GM12878 (cell line): ENCODE measurements around the gene SERPINB5. TPM values are rescaled to one million over a fixed set of nuclear protein-coding genes. Genes with fewer than 3 reads are reported as not detected.

Experiments
- ATAC-seq: fragments of 200-7000 bp; cut with Tn5 transposase; 3 replicates; pipeline ENCODE4 v1.9.1; 2020; ENCODE audit warnings: mild to moderate bottlenecking, moderate library complexity
- BruUV-seq: library from RNA; stranded (reverse); fragments of 400-500 nt; replicated peaks from 2 replicates; lab custom pipeline; 2021; lab: Mats Ljungman, UMichigan
- CTCF ChIA-PET: fragments of 300-600 bp; sonication (Branson Sonifier 250); formaldehyde crosslinking; extraction: SDS; loops from one replicate; lab custom pipeline; 2021; ENCODE audit warnings: inconsistent platforms; lab: Yijun Ruan, JAX
- POLR2A ChIA-PET: fragments of 350-600 bp; formaldehyde crosslinking; extraction: SDS; loops from one replicate; lab custom pipeline; 2021; ENCODE audit warnings: inconsistent platforms; lab: Charles Lee
- RAD21 ChIA-PET: fragments of 300-600 bp; sonication (Branson Sonifier 250); formaldehyde crosslinking; loops from one replicate; lab custom pipeline; 2023; ENCODE audit warnings: antibody characterized with exemption; ENCODE audit not compliant: unreplicated experiment; lab: Charles Lee
- SMC1A ChIA-PET: fragments of 300-600 bp; sonication (Branson Sonifier 250); formaldehyde crosslinking; loops from one replicate; lab custom pipeline; 2023; ENCODE audit not compliant: unreplicated experiment, uncharacterized antibody; lab: Charles Lee
- DNase-seq: peaks from one replicate; pipeline ENCODE4 v3.0.0-alpha.2; 2011; ENCODE audit warnings: low read depth, low spot score
- FAIRE-seq: peaks from 3 replicates; lab custom pipeline; 2011; peaks lifted over from hg19 to GRCh38; lab: Jason Lieb, UNC
- H2AFZ ChIP-seq: 2 replicates; pipeline ENCODE4 v1.6.0; 2011; ENCODE audit warnings: low read depth, low read length, control low read depth; ENCODE audit not compliant: control insufficient read depth
- H3K27ac ChIP-seq: 2 replicates; pipeline ENCODE4 v1.5.1; 2011; ENCODE audit warnings: control low read depth; ENCODE audit not compliant: control insufficient read depth, insufficient read depth
- H3K27me3 ChIP-seq, 2 experiments: replicated peaks in 1 of 2; 2 replicates each; pipeline versions ENCODE4 v1.6.0 to v1.6.1; 2011; ENCODE audit warnings: low read length in 1 of 2; ENCODE audit not compliant: control insufficient read depth in 2 of 2, insufficient read depth in 2 of 2
- H3K36me3 ChIP-seq, 2 experiments: 2 replicates each; pipeline ENCODE4 v1.5.1; 2011; ENCODE audit warnings: low read length in 1 of 2; ENCODE audit not compliant: control insufficient read depth in 2 of 2, insufficient read depth in 2 of 2
- H3K4me1 ChIP-seq: 2 replicates; pipeline ENCODE4 v1.6.1; 2011; ENCODE audit warnings: mild to moderate bottlenecking, low read length, moderate library complexity, mixed read lengths; ENCODE audit not compliant: control insufficient read depth, insufficient read depth
- H3K4me2 ChIP-seq: 2 replicates; pipeline ENCODE4 v1.6.0; 2011; ENCODE audit warnings: control low read depth; ENCODE audit not compliant: control insufficient read depth, insufficient read depth
- H3K4me3 ChIP-seq: fragments of 200-600 bp; sonication (generic); 2 replicates; pipeline ENCODE4 v1.5.1; 2016
- H3K79me2 ChIP-seq: 2 replicates; pipeline ENCODE4 v1.6.0; 2011; ENCODE audit warnings: low read length; ENCODE audit not compliant: control insufficient read depth, insufficient read depth
- H3K9ac ChIP-seq: 2 replicates; pipeline ENCODE4 v1.8.0; 2011; ENCODE audit warnings: low read length, control low read depth, mixed read lengths; ENCODE audit not compliant: control insufficient read depth, insufficient read depth
- H3K9me3 ChIP-seq: replicated peaks from 3 replicates; pipeline ENCODE4 v1.5.1; 2011; ENCODE audit warnings: mild to moderate bottlenecking, low read length; ENCODE audit not compliant: control insufficient read depth, insufficient read depth
- H4K20me1 ChIP-seq: 2 replicates; pipeline ENCODE4 v1.6.0; 2011; ENCODE audit not compliant: control insufficient read depth, insufficient read depth
- CEBPB ChIP-seq, 2 experiments: fragments of 150-350 bp in 1 of 2; IDR thresholded peaks; 2 replicates each; pipeline ENCODE4 v1.6.1; 2012 to 2014; ENCODE audit warnings: low read depth in 2 of 2, low read length in 2 of 2, borderline replicate concordance in 1 of 2, inconsistent platforms in 1 of 2
- RAD21 ChIP-seq: IDR thresholded peaks from 2 replicates; pipeline ENCODE4 v1.6.1; 2011; ENCODE audit warnings: mild to moderate bottlenecking, low read depth, low read length, moderate library complexity; ENCODE audit not compliant: insufficient read depth
- SMC3 ChIP-seq: IDR thresholded peaks from 2 replicates; pipeline ENCODE4 v1.6.1; 2011; ENCODE audit warnings: low read length, improper control_type of control experiment, borderline replicate concordance
- WGBS: methylation state at CpG from one replicate; pipeline ENCODE4 v1.1.6; 2016; ENCODE audit warnings: low lambda C conversion rate; ENCODE audit not compliant: insufficient replicate concordance, insufficient coverage; ENCODE audit errors: missing lambda C conversion rate; 5-methylcytosine and 5-hydroxymethylcytosine counted together
- in situ Hi-C: fragments of 300-500 bp; cut with MboI; formaldehyde crosslinking; loops from 9 replicates; pipeline ENCODE4 v1.14.3; 2018; ENCODE audit warnings: mixed read lengths
- intact Hi-C: fragments of 100-400 bp; cut with micrococcal nuclease; formaldehyde crosslinking; loops from one replicate; pipeline ENCODE4 v1.14.2; 2022; ENCODE audit not compliant: unreplicated experiment
- polyA plus RNA-seq, 11 experiments: library from polyadenylated mRNA; depleted of rRNA in 4 of 11; unstranded in 6 of 11; stranded (reverse) in 5 of 11; fragments of >200 nt; fragmentation: Nextera tagmentation in 4 of 11; fragmentation: Illumina TruSeq in 1 of 11; extraction: Ambion mirVana in 4 of 11; extraction: Trizol in 1 of 11; gene quantifications; 1 replicate in 1 of 11; 2 replicates in 10 of 11; pipeline versions ENCODE4 v1.2.1 to v1.2.3, GENCODE V29; 2011 to 2016; ENCODE audit warnings: inconsistent platforms in 2 of 11, missing spikeins in 2 of 11, low read depth in 1 of 11
- total RNA-seq, 4 experiments: library from RNA; depleted of rRNA in 3 of 4; stranded (reverse); fragments of >200 nt in 3 of 4; fragmentation: Illumina TruSeq in 1 of 4; extraction: Trizol in 1 of 4; gene quantifications; 2 replicates each; pipeline versions ENCODE4 v1.2.1 to v1.2.3, GENCODE V29; 2013 to 2021
- TF ChIP-seq, protein P1 (sequence below), 3 experiments: IDR thresholded peaks in 2 of 3; conservative IDR thresholded peaks in 1 of 3; 2 replicates each; pipeline ENCODE4 v1.5.1; 2011; ENCODE audit warnings: low read depth in 3 of 3, low read length in 3 of 3, mild to moderate bottlenecking in 3 of 3, control low read depth in 2 of 3, moderate library complexity in 2 of 3, inconsistent platforms in 1 of 3, mixed read lengths in 1 of 3; ENCODE audit not compliant: control insufficient read depth in 2 of 3, insufficient read depth in 1 of 3; ENCODE audit errors: extremely low read depth in 1 of 3

SERPINB5 gene
- total and polyA plus RNA-seq, 10 of the 15 experiments (the other 5 are each of a cell fraction or from before 2014, with no cell fraction given) = 0.03 to 0.04 TPM; not detected in 8

DNA sequence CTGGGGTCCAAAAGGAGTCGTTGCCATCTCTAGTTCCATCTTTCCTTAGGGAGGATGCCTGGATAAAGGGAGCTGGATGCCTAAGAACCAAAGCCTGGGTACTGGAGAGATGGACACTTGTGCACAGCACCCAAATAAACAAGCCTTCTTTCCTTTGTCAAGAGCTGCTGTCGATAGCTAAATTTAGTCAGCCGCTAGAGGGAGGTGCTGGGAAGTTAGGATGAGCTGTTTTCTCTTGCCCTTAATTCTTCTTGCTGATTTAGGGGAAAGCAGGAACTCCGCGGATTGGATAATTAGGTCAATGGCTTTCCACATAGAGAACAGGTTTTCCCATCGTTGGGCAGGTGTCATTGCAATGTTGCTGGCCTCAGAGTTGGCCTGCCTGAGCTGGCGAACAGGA, 34.5 kb downstream of the SERPINB5 start:
- H2AFZ ChIP-seq = no peak overlapping the region
- H4K20me1 ChIP-seq = no peaks in the 10 kb centered on the region
- DNase-seq = no peak
- peak; percentile 65 for FAIRE-seq
- ChIA-PET RAD21 (interaction anchor here (1.0 to 10.9 kb wide), 5 partner anchors 15 to 332 kb away, joined by 3 to 149 read pairs (median 4); no protein-coding TSS in a partner anchor), SMC1A (interaction anchor here (0.6 to 2.2 kb wide), 10 partner anchors 9 to 531 kb away, joined by 3 to 7 read pairs (median 3); no protein-coding TSS in a partner anchor), POLR2A (no interaction called here), CTCF (interaction anchor here (0.6 to 9.3 kb wide), 19 partner anchors 7 to 510 kb away, joined by 3 to 91 read pairs (median 4); no protein-coding TSS in a partner anchor)
- H3K79me2 ChIP-seq = no peaks in the 10 kb centered on the region
- BruUV-seq = no TSS peak
- H3K4me3 ChIP-seq = no peak overlapping the region
- ATAC-seq = peak; percentile 64
- TF ChIP-seq SMC3 = peak; percentile 18; the same call in 1 of the 2 replicates
- no peak for TF ChIP-seq CEBPB (IDR thresholded peaks at IDR 0.05; ENCODE audit: borderline replicate concordance in 1 of 2, low read depth in 2 of 2, low read length in 2 of 2)
- TF ChIP-seq, protein P1, sequence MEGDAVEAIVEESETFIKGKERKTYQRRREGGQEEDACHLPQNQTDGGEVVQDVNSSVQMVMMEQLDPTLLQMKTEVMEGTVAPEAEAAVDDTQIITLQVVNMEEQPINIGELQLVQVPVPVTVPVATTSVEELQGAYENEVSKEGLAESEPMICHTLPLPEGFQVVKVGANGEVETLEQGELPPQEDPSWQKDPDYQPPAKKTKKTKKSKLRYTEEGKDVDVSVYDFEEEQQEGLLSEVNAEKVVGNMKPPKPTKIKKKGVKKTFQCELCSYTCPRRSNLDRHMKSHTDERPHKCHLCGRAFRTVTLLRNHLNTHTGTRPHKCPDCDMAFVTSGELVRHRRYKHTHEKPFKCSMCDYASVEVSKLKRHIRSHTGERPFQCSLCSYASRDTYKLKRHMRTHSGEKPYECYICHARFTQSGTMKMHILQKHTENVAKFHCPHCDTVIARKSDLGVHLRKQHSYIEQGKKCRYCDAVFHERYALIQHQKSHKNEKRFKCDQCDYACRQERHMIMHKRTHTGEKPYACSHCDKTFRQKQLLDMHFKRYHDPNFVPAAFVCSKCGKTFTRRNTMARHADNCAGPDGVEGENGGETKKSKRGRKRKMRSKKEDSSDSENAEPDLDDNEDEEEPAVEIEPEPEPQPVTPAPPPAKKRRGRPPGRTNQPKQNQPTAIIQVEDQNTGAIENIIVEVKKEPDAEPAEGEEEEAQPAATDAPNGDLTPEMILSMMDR (IDR thresholded peaks at IDR 0.05 in 2 of 3, conservative IDR thresholded peaks at IDR 0.05 in 1 of 3; ENCODE audit: control insufficient read depth in 2 of 3, extremely low read depth in 1 of 3, insufficient read depth in 1 of 3, low read depth in 3 of 3, low read length in 3 of 3) = peak; percentile 52 to 67 (median 52)
- peak; percentile 16; the same call in 1 of the 2 replicates for TF ChIP-seq RAD21
- H3K9ac ChIP-seq = no peak overlapping the region
- no peaks in the 10 kb centered on the region for H3K9me3 ChIP-seq
- in situ Hi-C loops = loop anchor here (25.0 kb wide), 1 partner anchor 476 kb away; no protein-coding TSS in a partner anchor
- H3K36me3 ChIP-seq = no peaks in the 10 kb centered on the region
- no peak overlapping the region for H3K27ac ChIP-seq
- intact Hi-C loops = no loop called here
- no peaks in the 10 kb centered on the region for H3K4me1 ChIP-seq
- H3K27me3 ChIP-seq = 0 out of 4 replicates have a peak, but pooled peaks cover 0 to 1% of the 10 kb centered on the region in 2 experiments
- no peak overlapping the region for H3K4me2 ChIP-seq
- 35% methylated on average over 7 of the region's 7 CpGs for WGBS
